Adipose tissue (tissue), 3 donors: Measurements from ENCODE around the gene RNASEH1. TPM values are rescaled to one million over a fixed set of nuclear protein-coding genes. Genes with fewer than 3 reads are reported as not detected.

Source experiments
- H3K27ac ChIP-seq: one replicate; pipeline ENCODE4 v1.5.1; 2013; ENCODE audit warnings: low read depth, low read length
- WGBS, 3 donors: extraction: QIAGEN DNeasy Blood & Tissue Kit; methylation state at CpG; one replicate each; pipeline ENCODE4 v1.1.7; 2013; 5-methylcytosine and 5-hydroxymethylcytosine counted together
- polyA plus RNA-seq, 3 donors: library from polyadenylated mRNA; stranded (reverse); fragments of 200-250 nt; gene quantifications; one replicate each; pipeline ENCODE4 v1.2.3, GENCODE V29; 2013
- donor health status: healthy with polysubstance abuse.
- donor health status: Bipolar disorder and iron deficiency.
- donor health status: healthy.

RNASEH1 gene, protein sequence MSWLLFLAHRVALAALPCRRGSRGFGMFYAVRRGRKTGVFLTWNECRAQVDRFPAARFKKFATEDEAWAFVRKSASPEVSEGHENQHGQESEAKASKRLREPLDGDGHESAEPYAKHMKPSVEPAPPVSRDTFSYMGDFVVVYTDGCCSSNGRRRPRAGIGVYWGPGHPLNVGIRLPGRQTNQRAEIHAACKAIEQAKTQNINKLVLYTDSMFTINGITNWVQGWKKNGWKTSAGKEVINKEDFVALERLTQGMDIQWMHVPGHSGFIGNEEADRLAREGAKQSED
- polyA plus RNA-seq = 10 to 100 TPM in 2 of 3 donors, 1 to 10 TPM in 1; 8.2 to 19.1 (median 16.7) TPM

DNA sequence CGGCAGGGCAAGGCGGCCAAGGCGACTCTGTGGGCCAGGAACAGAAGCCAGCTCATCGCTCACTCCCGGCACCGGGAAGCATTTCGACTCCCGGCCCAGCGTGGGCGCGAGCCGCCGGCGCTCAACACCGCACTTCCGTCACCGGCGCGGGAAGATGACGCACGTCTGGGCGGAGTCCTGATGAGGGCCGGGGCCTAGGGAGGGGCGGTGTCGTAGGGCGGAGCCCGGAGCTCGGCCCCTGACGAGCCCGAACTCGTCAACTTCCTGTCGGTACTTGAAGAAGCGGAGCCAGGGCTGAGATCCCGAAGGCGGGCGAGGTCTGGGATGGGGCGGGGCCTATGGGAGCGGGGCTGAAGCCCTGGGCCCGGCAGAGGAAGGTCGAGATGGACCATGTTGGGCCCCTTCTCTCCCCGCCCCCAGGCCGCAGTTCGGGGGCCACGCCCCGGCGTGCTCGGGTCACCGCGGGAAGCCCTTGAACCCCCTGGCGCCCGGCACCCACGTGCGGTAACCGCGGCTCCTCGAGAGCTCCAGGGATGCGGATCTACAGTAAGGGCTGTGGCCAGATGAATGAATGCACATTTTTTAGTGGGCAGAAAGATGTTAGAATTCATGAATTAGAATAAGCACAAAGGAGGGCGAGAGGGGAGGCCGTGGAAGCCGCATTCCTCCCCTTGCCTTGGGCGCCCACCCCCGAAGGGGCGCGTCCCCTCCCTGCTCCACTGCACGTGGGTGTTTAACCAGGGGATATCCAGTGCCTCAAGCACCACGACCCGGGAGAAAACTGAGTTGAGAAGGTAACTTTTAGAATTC lies at the start of gene RNASEH1:
TSS of gene RNASEH1 (minus strand) at position 129 of the 810 bp plus-strand sequence. CDS start at position 56, 73 bp downstream.
- H3K27ac ChIP-seq = peak within 1 kb of the TSS; percentile 85
- WGBS, 3 donors = 1% methylated on average over 58 to 67 of the region's 67 CpGs

DNA sequence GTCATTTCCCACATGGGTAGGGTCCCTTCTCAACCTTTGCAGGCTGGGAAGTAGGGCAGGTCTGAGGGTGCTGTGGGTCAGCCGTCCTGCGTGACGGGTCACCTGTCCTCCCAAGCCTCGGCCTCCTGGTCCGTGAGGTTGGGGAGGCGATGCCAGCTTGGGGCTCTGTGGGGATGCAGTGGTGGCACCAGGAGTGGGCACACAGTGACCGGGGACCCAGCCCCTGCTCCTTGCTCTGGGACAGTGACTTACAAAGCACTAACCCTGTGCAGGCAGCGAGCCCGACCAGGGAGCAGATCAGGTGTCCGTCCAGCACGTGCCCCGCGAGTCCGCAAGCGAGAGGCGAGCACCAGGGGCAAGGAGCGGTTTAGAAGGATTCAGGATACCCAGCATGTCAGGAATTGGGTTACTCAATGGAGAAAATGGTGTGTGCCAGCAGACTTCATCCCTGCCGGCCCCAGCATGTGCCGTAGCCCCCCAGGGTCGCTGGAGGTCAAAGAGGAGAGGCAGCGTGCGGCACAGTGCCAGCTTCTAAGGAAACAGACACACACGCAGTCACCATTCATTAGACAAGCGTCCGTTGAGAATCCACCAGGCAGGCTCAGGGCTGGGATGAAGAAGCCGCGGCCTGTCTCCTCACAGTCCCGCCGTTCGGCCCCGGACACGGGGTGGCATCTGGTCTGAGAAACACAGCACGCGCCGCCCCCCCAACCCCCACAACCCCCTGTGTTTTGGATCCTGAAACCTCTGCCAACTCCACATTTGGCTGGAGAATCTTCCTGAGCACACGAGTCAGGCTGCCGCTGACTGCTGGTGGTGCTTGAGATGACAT lies 48.5 kb upstream of the RNASEH1 start:
- H3K27ac ChIP-seq = no peak overlapping the region
- 83 to 93% (median 89%) methylated on average over 37 of the region's 37 CpGs for WGBS, 3 donors

DNA sequence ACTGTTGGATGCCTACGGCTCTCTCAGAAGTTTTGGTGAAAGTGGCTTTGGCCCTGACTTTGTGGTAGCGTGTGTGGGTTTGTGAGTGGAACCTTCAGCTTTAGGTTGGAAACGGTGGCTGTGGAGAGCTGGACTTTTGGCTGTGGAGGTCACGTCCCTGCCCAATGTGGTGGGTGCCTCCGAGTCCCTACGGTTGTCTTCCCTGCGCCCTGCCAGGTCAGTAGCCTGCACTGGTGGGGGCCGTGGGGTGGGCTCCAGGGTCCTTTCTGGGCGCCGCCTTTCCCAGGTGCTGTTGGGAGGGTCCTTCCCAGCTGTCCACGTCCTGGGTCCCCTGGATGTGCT lies 47.9 kb upstream of the RNASEH1 start:
- no peak overlapping the region for H3K27ac ChIP-seq
- 84 to 92% (median 89%) methylated on average over 11 of the region's 11 CpGs for WGBS, 3 donors

DNA sequence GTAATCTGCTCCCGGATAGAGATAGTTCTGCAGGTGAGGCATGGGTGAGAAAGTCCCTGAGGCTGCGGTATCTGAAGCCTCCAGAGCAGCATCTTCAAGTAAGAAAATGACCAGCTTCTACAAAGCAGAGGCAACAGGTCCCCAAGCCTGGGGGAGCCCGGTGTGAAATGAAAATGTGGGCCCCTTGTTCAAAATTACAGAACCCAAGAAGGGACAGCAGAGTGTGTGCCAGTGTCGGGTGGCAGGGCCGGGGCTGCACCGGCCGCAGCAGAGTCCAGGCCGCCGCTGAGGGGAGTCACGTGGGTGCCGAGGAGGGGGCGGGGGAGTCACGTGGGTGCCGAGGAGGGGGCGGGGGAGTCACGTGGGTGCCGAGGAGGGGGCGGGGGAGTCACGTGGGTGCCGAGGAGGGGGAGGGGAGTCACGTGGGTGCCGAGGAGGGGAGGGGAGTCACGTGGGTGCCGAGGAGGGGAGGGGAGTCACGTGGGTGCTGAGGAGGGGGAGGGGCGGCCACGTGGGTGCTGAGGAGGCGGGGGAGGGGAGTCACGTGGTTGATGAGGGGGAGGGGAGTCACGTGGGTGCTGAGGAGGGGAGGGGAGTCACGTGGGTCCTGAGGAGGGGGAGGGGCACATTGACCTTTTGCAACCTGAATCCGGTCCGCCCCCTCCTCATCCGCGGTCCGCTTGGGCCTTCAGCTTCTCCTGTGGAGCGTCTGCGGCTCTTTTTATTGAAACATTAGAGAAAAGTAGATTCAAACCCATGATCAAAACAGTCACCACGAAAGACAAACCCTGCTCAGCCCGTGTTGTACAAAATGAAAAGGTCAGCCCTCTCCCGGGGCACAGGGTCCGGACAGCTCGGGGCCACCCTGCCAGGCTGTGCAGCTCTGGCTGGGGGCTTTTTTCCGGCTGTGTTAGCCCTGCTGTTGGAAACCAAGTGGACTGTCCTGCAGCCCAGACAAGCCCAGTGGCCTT lies 47.1 kb upstream of the RNASEH1 start:
- H3K27ac ChIP-seq = no peak overlapping the region
- 21 to 55% (median 30%) methylated on average over 26 to 42 of the region's 44 CpGs for WGBS, 3 donors

DNA sequence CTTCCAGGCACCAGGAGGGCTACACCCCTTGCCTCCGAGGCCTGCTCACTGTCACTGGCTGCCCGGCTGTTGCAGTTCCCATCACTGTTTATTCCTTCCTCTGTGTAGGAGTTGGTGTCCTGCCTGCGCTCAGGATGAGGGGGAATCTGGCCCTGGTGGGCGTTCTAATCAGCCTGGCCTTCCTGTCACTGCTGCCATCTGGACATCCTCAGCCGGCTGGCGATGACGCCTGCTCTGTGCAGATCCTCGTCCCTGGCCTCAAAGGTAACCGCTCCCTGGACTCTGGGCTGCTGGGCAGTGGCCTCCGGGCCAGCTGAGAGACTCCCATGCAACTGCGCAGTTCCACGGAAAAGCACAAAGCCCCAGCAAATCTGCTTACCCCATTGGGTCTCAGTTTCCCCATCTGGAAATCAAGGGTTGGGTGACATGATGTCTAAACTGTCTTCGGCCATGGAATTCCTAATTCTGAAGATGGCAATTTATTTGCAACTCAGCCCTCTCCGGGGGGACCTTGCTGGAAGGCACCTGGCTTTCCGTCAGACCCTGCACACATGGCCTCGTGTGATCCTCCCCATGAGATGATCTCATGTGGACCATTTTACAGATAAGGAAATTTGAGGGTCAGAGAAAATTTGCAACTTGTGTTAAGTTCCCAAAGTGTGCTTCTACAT lies 46.2 kb upstream of the RNASEH1 start:
- 76 to 83% (median 78%) methylated on average over 16 of the region's 16 CpGs for WGBS, 3 donors
- H3K27ac ChIP-seq = no peak overlapping the region

- WGBS, 3 donors = 89 to 92% (median 90%) methylated on average over 19 of the region's 19 CpGs
- no peak overlapping the region for H3K27ac ChIP-seq
Measured at GRCh38 chr2:3603536-3604206, 45.5 kb upstream of the RNASEH1 start.

- 74 to 91% (median 89%) methylated on average over 25 of the region's 25 CpGs for WGBS, 3 donors
Measured at GRCh38 chr2:3602553-3603339, 44.6 kb upstream of the RNASEH1 start.

GRCh38 chr2:3601561-3602271 lies 43.6 kb upstream of the RNASEH1 start:
- no peak overlapping the region for H3K27ac ChIP-seq
- 73 to 75% (median 74%) methylated on average over 22 of the region's 22 CpGs for WGBS, 3 donors

More at GRCh38 chr2:3602553-3603339, 44.6 kb upstream of the RNASEH1 start:
- H3K27ac ChIP-seq = no peak overlapping the region

- H3K27ac ChIP-seq = no peak overlapping the region
- WGBS, 3 donors = 78 to 91% (median 90%) methylated on average over 11 of the region's 11 CpGs
Measured at GRCh38 chr2:3600256-3600855, 42.2 kb upstream of the RNASEH1 start.

DNA sequence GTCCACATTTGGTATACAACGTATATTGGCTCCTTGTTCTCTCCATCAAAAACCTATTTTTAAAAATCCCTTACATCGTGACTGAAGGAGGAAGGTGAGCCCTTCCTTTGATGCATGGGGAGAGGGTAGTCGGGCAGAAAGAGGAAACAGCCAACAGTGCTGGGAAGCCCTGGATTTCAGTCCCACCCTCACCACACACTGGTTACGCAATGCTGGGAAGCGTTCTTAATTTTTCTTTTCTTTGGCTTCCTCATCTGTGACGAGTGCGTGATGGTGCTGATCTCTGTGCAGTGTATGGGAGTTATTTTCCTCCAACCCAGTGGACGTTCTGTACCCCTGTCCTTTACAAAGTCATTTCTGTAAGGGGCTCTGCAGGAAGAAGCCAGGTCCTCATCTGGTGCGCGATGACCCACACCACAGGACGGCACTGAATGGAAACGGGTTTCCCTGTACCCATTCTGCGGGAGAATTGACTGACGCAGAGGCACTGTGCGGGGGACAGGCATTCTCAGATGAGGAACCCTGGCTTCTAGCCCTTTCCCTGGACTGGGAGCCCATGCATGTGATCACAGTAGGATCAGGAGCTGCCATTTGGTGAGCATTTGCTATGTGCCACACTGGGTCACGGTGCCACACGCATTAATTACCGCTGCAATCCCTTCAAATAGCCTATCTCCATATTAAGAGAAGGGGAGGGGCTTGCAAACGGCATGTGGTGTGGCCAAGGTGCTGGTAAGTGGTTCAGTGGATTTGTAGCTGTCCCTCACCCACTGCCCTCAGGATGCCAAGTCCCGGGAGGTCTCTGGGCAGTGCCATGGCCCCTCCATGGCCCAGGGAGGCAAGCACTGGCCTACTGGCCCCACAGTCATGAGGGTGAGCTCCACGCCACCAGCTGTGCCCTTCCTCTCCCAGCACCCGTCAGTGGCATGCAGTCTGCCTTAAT lies 41.0 kb upstream of the RNASEH1 start:
- H3K27ac ChIP-seq = no peak overlapping the region
- WGBS, 3 donors = 77 to 80% (median 78%) methylated on average over 22 of the region's 22 CpGs

DNA sequence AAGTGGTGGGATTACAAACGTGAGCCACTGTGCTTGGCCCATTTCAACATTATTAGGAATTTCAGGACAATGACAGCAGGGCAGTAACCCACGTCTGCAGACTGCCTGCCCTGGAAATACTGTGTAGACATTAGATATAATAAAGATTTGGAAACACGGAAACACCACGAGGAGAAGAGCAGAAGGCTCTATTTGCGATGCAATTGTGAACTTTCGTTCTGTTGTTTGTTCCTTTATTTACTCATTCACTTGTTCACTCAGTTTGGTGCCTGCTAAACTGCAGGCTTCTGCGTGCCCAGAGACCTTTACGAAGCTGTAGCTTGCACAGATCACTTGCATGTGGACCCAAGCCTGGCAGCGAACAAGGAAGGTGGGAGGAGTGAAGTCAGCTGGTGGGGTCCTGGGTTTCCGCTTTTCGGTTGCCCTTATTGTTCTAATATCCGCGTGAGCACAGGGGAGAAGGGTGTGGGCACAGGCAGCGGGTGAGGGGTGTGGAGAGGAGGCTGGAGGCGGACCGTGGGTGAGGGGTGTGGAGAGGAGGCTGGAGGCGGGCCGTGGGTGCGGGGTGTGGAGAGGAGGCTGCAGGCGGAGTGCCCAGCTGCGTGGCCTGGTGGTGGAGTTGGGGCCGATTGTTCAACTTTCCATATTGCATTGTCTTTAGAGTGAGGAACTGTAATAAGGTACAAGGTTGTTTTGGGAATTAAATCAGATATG lies 40.2 kb upstream of the RNASEH1 start:
- H3K27ac ChIP-seq = no peak overlapping the region
- WGBS, 3 donors = 76 to 79% (median 77%) methylated on average over 22 of the region's 22 CpGs

- no peak overlapping the region for H3K27ac ChIP-seq
Measured at GRCh38 chr2:3597567-3597966, 39.4 kb upstream of the RNASEH1 start.

GRCh38 chr2:3596901-3597417 lies 38.8 kb upstream of the RNASEH1 start:
- H3K27ac ChIP-seq = no peak overlapping the region
- WGBS, 3 donors = 87 to 90% (median 87%) methylated on average over 16 of the region's 16 CpGs

More at GRCh38 chr2:3597567-3597966, 39.4 kb upstream of the RNASEH1 start:
- WGBS, 3 donors = 72 to 86% (median 79%) methylated on average over 6 of the region's 6 CpGs
